ENCODE results near the gene ELK4. TPM values are rescaled to one million over a fixed set of nuclear protein-coding genes. Genes with fewer than 3 reads are reported as not detected.

The ELK4 gene
- total and polyA plus RNA-seq, 2 of the 8 experiments (the other 6 are each of a cell fraction or from before 2014, with no cell fraction given): 2.9 to 26.3 TPM

DNA sequence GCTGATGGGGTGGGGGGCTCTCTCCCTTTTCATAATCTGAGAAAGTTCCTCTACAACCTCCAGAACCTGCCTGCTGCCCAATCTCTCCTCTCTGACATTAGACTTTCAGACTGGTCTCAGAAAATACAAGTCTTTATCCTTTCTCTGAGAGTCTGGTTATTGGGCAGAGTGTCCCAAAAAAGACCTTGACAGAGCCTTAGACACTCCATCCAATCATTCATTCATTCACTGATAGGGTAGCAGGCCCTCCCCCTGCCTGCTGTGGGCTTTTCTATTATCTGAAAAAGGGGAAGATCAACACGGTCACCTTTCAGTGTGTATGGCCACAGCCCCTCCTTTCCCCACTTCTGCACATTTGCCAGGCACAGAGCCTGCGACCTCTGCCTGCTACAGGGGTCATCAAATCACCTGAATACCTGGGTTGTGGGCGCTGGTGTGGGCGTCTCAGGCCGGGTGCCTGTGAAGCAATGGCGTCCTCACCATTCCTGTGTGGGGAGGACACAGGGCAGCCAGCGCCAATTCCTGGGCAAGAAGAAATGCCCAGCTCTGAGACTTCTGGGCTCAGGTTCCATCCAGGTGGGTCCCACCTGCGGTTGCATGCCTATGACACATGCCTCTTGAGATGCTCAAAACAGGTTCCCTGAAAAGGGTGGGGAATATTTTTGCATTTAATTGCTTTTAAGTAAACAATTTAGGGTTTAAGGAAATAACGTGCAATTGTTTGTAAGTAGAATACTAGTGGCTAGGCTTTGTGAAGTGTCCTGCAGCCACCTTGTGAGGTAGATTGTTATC, 52.8 kb downstream of the ELK4 start (continued):
- TF ChIP-seq CTCF (IDR thresholded peaks at IDR 0.05; ENCODE audit: control extremely low read depth in 1 of 3, insufficient read depth in 1 of 3, low read depth in 1 of 3, low read length in 3 of 3) (no peak), SP1 (IDR thresholded peaks at IDR 0.05; ENCODE audit: low read depth, low read length) (no peak), EGR1 (IDR thresholded peaks at IDR 0.05; ENCODE audit: borderline replicate concordance, low read depth, low read length) (no peak), CHD2 (IDR thresholded peaks at IDR 0.05; ENCODE audit: low read length) (no peak), MAX (IDR thresholded peaks at IDR 0.05) (no peak), NRF1 (IDR thresholded peaks at IDR 0.05; ENCODE audit: low read depth, low read length) (no peak), SRF (IDR thresholded peaks at IDR 0.05; ENCODE audit: low read depth, low read length) (no peak), SUZ12 (IDR thresholded peaks at IDR 0.05; ENCODE audit: low read length) (no peak), POLR2AphosphoS5 (IDR thresholded peaks at IDR 0.05; ENCODE audit: low read depth, low read length) (no peak), BCL11A (IDR thresholded peaks at IDR 0.05; ENCODE audit: low read depth in 2 of 2, low read length in 2 of 2) (no peak)
